MM.1S (cell line): ENCODE data around the gene PLPP3.
"Not testable (repeated sequence)": the region's sequence is repeated elsewhere in the genome, so short reads cannot be mapped to it uniquely, and the experiment has no call there.

Experiments
- EZH2phosphoT487 ChIP-seq: fragments of 300-600 bp; sonication (generic); IDR thresholded peaks from 2 replicates; pipeline ENCODE4 v1.6.1; 2018; ENCODE audit warnings: antibody characterized with exemption, low read length
- TF ChIP-seq, protein P1 (sequence below): fragments of 300-600 bp; sonication (generic); IDR thresholded peaks from 2 replicates; pipeline ENCODE4 v1.5.1; 2016; ENCODE audit warnings: antibody characterized with exemption, low read length, mixed read lengths

DNA sequence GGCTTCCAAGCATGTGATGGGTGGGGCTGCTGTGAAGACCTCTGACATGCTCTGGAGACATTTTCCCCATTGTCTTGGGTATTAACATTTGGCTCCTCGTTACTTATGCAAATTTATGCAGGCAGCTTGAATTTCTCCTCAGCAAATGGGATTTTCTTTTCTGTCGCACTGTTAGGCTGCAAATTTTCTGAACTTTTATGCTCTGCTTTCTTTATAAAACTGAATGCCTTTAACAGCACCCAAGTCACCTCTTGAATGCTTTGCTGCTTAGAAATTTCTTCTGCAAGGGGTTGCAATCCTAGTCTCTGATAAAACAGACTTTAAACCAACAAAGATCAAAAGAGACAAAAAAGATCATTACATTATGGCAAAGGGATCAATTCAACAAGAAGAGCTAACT lies 30.7 kb upstream of the PLPP3 start:
- TF ChIP-seq, protein P1, sequence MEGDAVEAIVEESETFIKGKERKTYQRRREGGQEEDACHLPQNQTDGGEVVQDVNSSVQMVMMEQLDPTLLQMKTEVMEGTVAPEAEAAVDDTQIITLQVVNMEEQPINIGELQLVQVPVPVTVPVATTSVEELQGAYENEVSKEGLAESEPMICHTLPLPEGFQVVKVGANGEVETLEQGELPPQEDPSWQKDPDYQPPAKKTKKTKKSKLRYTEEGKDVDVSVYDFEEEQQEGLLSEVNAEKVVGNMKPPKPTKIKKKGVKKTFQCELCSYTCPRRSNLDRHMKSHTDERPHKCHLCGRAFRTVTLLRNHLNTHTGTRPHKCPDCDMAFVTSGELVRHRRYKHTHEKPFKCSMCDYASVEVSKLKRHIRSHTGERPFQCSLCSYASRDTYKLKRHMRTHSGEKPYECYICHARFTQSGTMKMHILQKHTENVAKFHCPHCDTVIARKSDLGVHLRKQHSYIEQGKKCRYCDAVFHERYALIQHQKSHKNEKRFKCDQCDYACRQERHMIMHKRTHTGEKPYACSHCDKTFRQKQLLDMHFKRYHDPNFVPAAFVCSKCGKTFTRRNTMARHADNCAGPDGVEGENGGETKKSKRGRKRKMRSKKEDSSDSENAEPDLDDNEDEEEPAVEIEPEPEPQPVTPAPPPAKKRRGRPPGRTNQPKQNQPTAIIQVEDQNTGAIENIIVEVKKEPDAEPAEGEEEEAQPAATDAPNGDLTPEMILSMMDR, result not testable (repeated sequence)
- TF ChIP-seq EZH2phosphoT487, result not testable (repeated sequence)
